ENCODE results near the gene KHDRBS2.

- no peak for TF ChIP-seq CTCF (IDR thresholded peaks at IDR 0.05)
- TF ChIP-seq, protein P1, sequence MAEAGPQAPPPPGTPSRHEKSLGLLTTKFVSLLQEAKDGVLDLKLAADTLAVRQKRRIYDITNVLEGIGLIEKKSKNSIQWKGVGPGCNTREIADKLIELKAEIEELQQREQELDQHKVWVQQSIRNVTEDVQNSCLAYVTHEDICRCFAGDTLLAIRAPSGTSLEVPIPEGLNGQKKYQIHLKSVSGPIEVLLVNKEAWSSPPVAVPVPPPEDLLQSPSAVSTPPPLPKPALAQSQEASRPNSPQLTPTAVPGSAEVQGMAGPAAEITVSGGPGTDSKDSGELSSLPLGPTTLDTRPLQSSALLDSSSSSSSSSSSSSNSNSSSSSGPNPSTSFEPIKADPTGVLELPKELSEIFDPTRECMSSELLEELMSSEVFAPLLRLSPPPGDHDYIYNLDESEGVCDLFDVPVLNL (CRISPR knock-in tag; IDR thresholded peaks at IDR 0.05; ENCODE audit: borderline replicate concordance, low read depth) = no peak
- no peak for TF ChIP-seq SP1 (CRISPR knock-in tag; conservative IDR thresholded peaks at IDR 0.05)
- TF ChIP-seq ZNF219 (CRISPR knock-in tag; IDR thresholded peaks at IDR 0.05; ENCODE audit: borderline replicate concordance) = no peak
- no peak for TF ChIP-seq ZSCAN18 (CRISPR knock-in tag; IDR thresholded peaks at IDR 0.05)
- no peak for TF ChIP-seq NR3C1 (CRISPR knock-in tag; conservative IDR thresholded peaks at IDR 0.05; ENCODE audit: low read depth)
- TF ChIP-seq JUN (CRISPR knock-in tag; IDR thresholded peaks at IDR 0.05) = no peak
- no peak for TF ChIP-seq ATF3 (CRISPR knock-in tag; conservative IDR thresholded peaks at IDR 0.05)
Measured at GRCh38 chr6:62285612-62286469, at the start of gene KHDRBS2.
